GM19025 (cell line): ENCODE measurements around the gene TMEM223.
"Not testable (repeated sequence)": the region's sequence is repeated elsewhere in the genome, so short reads cannot be mapped to it uniquely, and the experiment has no call there.

ENCODE experiments used
- ATAC-seq: cut with Tn5 transposase; IDR thresholded peaks from one replicate; pipeline ENCODE4 v1.9.1; 2021; ENCODE audit warnings: mild to moderate bottlenecking, low read depth, moderate library complexity; ENCODE audit not compliant: unreplicated experiment

Gene TMEM223

GRCh38 chr11:62755086-62755615 lies 36.7 kb downstream of the TMEM223 start:
- ATAC-seq, result no peak

- peak; percentile 92 for ATAC-seq
Measured at GRCh38 chr11:62753736-62754603, 37.8 kb downstream of the TMEM223 start, which contains the start of gene ZBTB3. Gene ZBTB3 (minus strand): TSS chr11:62754160. CDS start chr11:62753664, 496 bp downstream.

- no peak for ATAC-seq
Measured at GRCh38 chr11:62752994-62753735, 38.6 kb downstream of the TMEM223 start.

GRCh38 chr11:62752177-62752785 lies 39.5 kb downstream of the TMEM223 start:
- ATAC-seq, result no peak

- ATAC-seq, result not testable (repeated sequence)
Measured at GRCh38 chr11:62749931-62750330, 41.9 kb downstream of the TMEM223 start.

- ATAC-seq, result no peak
Measured at GRCh38 chr11:62747475-62748160, 44.2 kb downstream of the TMEM223 start.
